GM23248 (cell line): ENCODE results near the gene DHX9. TPM values are rescaled to one million over a fixed set of nuclear protein-coding genes. Genes with fewer than 3 reads are reported as not detected.

Experiments
- DNase-seq: peaks from one replicate; pipeline ENCODE4 v3.0.0-alpha.2; 2015
- H2AFZ ChIP-seq: fragments of 200-600 bp; sonication (generic); 2 replicates; pipeline ENCODE4 v1.6.1; 2016; ENCODE audit warnings: antibody characterized with exemption
- H3F3A ChIP-seq: fragments of 200-600 bp; sonication (generic); 2 replicates; pipeline ENCODE4 v1.6.1; 2016; ENCODE audit warnings: mild to moderate bottlenecking, antibody characterized with exemption, mixed run types; ENCODE audit not compliant: insufficient read depth
- H3K27ac ChIP-seq: fragments of 200-600 bp; sonication (generic); 2 replicates; pipeline ENCODE4 v1.5.1; 2016; ENCODE audit warnings: mild to moderate bottlenecking
- H3K27me3 ChIP-seq: fragments of 200-600 bp; sonication (generic); replicated peaks from 2 replicates; pipeline ENCODE4 v1.6.1; 2016; ENCODE audit warnings: mild to moderate bottlenecking; ENCODE audit not compliant: insufficient read depth
- H3K36me3 ChIP-seq: fragments of 200-600 bp; sonication (generic); 2 replicates; pipeline ENCODE4 v1.6.1; 2016; ENCODE audit warnings: low read depth, mild to moderate bottlenecking
- H3K4me1 ChIP-seq: fragments of 200-600 bp; sonication (generic); 2 replicates; pipeline ENCODE4 v1.6.1; 2016; ENCODE audit warnings: mild to moderate bottlenecking; ENCODE audit not compliant: insufficient read depth
- H3K4me2 ChIP-seq: fragments of 200-600 bp; sonication (generic); one replicate; pipeline ENCODE4 v1.6.1; 2016; ENCODE audit warnings: mild to moderate bottlenecking; ENCODE audit not compliant: unreplicated experiment
- H3K4me3 ChIP-seq: fragments of 200-600 bp; sonication (generic); 2 replicates; pipeline ENCODE4 v1.5.1; 2016; ENCODE audit warnings: mild to moderate bottlenecking
- H3K79me2 ChIP-seq: fragments of 200-600 bp; sonication (generic); 2 replicates; pipeline ENCODE4 v1.6.1; 2016; ENCODE audit warnings: mild to moderate bottlenecking; ENCODE audit not compliant: insufficient read depth
- H3K9ac ChIP-seq: fragments of 200-600 bp; sonication (generic); 2 replicates; pipeline ENCODE4 v1.6.1; 2016; ENCODE audit warnings: mild to moderate bottlenecking
- H3K9me2 ChIP-seq: fragments of 200-600 bp; sonication (generic); 2 replicates; pipeline ENCODE4 v1.6.1; 2016; ENCODE audit warnings: mixed run types, mild to moderate bottlenecking, moderate library complexity; ENCODE audit not compliant: insufficient read depth
- H3K9me3 ChIP-seq: fragments of 200-600 bp; sonication (generic); one replicate; pipeline ENCODE4 v1.6.1; 2017; ENCODE audit warnings: low read depth
- H4K20me1 ChIP-seq: fragments of 200-600 bp; sonication (generic); 2 replicates; pipeline ENCODE4 v1.6.0; 2016; ENCODE audit not compliant: insufficient read depth
- EZH2 ChIP-seq: fragments of 200-600 bp; sonication (generic); IDR thresholded peaks from 2 replicates; pipeline ENCODE4 v1.6.1; 2018; ENCODE audit warnings: antibody characterized with exemption, mild to moderate bottlenecking; ENCODE audit not compliant: insufficient read depth, poor library complexity, severe bottlenecking
- EZH2phosphoT487 ChIP-seq: fragments of 200-600 bp; sonication (generic); IDR thresholded peaks from 2 replicates; pipeline ENCODE4 v1.6.1; 2018; ENCODE audit warnings: antibody characterized with exemption, moderate library complexity, mild to moderate bottlenecking, low read depth; ENCODE audit not compliant: insufficient read depth
- WGBS, 2 experiments: methylation state at CpG; one replicate each; pipeline ENCODE4 v1.1.6; 2015 to 2017; ENCODE audit warnings: low lambda C conversion rate in 2 of 2, low coverage in 1 of 2; ENCODE audit errors: missing lambda C conversion rate in 2 of 2; 5-methylcytosine and 5-hydroxymethylcytosine counted together
- in situ Hi-C: fragments of 300-500 bp; cut with MboI; formaldehyde crosslinking; loops from 2 replicates; pipeline ENCODE4 v1.15.0; 2020
- polyA plus RNA-seq: library from polyadenylated mRNA; unstranded; fragments of >200 nt; fragmentation: Nextera tagmentation; extraction: Ambion mirVana; gene quantifications from 2 replicates; pipeline ENCODE4 v1.2.1, GENCODE V29; 2016
- total RNA-seq: library from RNA; depleted of rRNA; stranded (reverse); fragments of >200 nt; shearing (Covaris generic); gene quantifications from 2 replicates; pipeline ENCODE4 v1.2.3, GENCODE V29; 2014

Gene DHX9
- total and polyA plus RNA-seq, 2 experiments from 2014 or later = 67.6 to 98.0 TPM

- H2AFZ ChIP-seq = no peak overlapping the region
- H3F3A ChIP-seq = no peaks in the 10 kb centered on the region
- no peak for DNase-seq
- H3K4me1 ChIP-seq = no peaks in the 10 kb centered on the region
- no peaks in the 10 kb centered on the region for H3K36me3 ChIP-seq
- no peaks in the 10 kb centered on the region for H3K27me3 ChIP-seq
- H3K4me3 ChIP-seq = no peak overlapping the region
- no peaks in the 10 kb centered on the region for H3K9me2 ChIP-seq
- in situ Hi-C loops = no loop called here
- H3K27ac ChIP-seq = no peak overlapping the region
- WGBS, 2 experiments = 88% methylated on average over 3 of the region's 3 CpGs
- no peaks in the 10 kb centered on the region for H4K20me1 ChIP-seq
- H3K9ac ChIP-seq = no peak overlapping the region
- no peak overlapping the region for H3K4me2 ChIP-seq
- no peaks in the 10 kb centered on the region for H3K9me3 ChIP-seq
- TF ChIP-seq EZH2 (no peak), EZH2phosphoT487 (no peak)
- no peaks in the 10 kb centered on the region for H3K79me2 ChIP-seq
Measured at GRCh38 chr1:182817802-182818201, 21.3 kb upstream of the DHX9 start.

- Histone ChIP-seq H3K9ac (no peak overlapping the region), H3K4me1 (no peaks in the 10 kb centered on the region), H3K9me2 (no peaks in the 10 kb centered on the region), H2AFZ (no peak overlapping the region), H3K36me3 (no peaks in the 10 kb centered on the region), H4K20me1 (no peaks in the 10 kb centered on the region), H3K4me2 (no peak overlapping the region), H3K27me3 (no peaks in the 10 kb centered on the region), H3K9me3 (no peaks in the 10 kb centered on the region), H3K27ac (no peak overlapping the region), H3K4me3 (no peak overlapping the region), H3F3A (no peaks in the 10 kb centered on the region), H3K79me2 (no peaks in the 10 kb centered on the region)
- TF ChIP-seq EZH2 = no peak
- no peak for TF ChIP-seq EZH2phosphoT487
- 67 to 74% methylated on average over 3 of the region's 3 CpGs for WGBS, 2 experiments
- DNase-seq = no peak
- in situ Hi-C loops = no loop called here
Measured at GRCh38 chr1:182823220-182823619, 15.9 kb upstream of the DHX9 start.

GRCh38 chr1:182826892-182827291 lies 12.3 kb upstream of the DHX9 start:
- no peaks in the 10 kb centered on the region for H3F3A ChIP-seq
- H3K79me2 ChIP-seq = no peaks in the 10 kb centered on the region
- H3K9ac ChIP-seq = no peak overlapping the region
- TF ChIP-seq EZH2phosphoT487 = no peak
- TF ChIP-seq EZH2 = no peak
- in situ Hi-C loops = no loop called here
- H3K9me3 ChIP-seq = no peaks in the 10 kb centered on the region
- no peak overlapping the region for H2AFZ ChIP-seq
- WGBS, 2 experiments = 83 to 87% methylated on average over 2 of the region's 2 CpGs
- no peaks in the 10 kb centered on the region for H3K9me2 ChIP-seq
- H4K20me1 ChIP-seq = no peaks in the 10 kb centered on the region
- no peaks in the 10 kb centered on the region for H3K36me3 ChIP-seq
- no peak overlapping the region for H3K27ac ChIP-seq
- H3K4me1 ChIP-seq = no peaks in the 10 kb centered on the region
- no peak overlapping the region for H3K4me2 ChIP-seq
- no peak for DNase-seq
- H3K4me3 ChIP-seq = no peak overlapping the region
- no peaks in the 10 kb centered on the region for H3K27me3 ChIP-seq

- Histone ChIP-seq H3K27me3 (no peaks in the 10 kb centered on the region), H3K4me1 (0 out of 2 replicates have a peak, but pooled peaks cover 3% of the 10 kb centered on the region), H3K79me2 (no peaks in the 10 kb centered on the region), H3K36me3 (no peaks in the 10 kb centered on the region), H3K4me2 (no peak overlapping the region), H3K9me2 (no peaks in the 10 kb centered on the region), H2AFZ (no peak overlapping the region), H3K9me3 (no peaks in the 10 kb centered on the region), H3K9ac (no peak overlapping the region), H3K4me3 (no peak overlapping the region), H4K20me1 (no peaks in the 10 kb centered on the region), H3F3A (no peaks in the 10 kb centered on the region), H3K27ac (no peak overlapping the region)
- in situ Hi-C loops = no loop called here
- TF ChIP-seq EZH2 = no peak
- TF ChIP-seq EZH2phosphoT487 = no peak
- no peak for DNase-seq
- WGBS, 2 experiments = 83 to 88% methylated on average over 5 of the region's 5 CpGs
Measured at GRCh38 chr1:182829285-182829932, 9.7 kb upstream of the DHX9 start.

GRCh38 chr1:182833271-182833670 lies 5.9 kb upstream of the DHX9 start:
- 0 out of 2 replicates have a peak, but pooled peaks cover 3% of the 10 kb centered on the region for H3K4me1 ChIP-seq
- H3K27ac ChIP-seq = no peak overlapping the region
- H3K9me3 ChIP-seq = no peaks in the 10 kb centered on the region
- no peak overlapping the region for H3K9ac ChIP-seq
- no peak overlapping the region for H2AFZ ChIP-seq
- no peak overlapping the region for H3K4me3 ChIP-seq
- peak; percentile 54 for DNase-seq
- no peaks in the 10 kb centered on the region for H3F3A ChIP-seq
- no peaks in the 10 kb centered on the region for H3K36me3 ChIP-seq
- no peak overlapping the region for H3K4me2 ChIP-seq
- in situ Hi-C loops = no loop called here
- no peaks in the 10 kb centered on the region for H3K79me2 ChIP-seq
- TF ChIP-seq EZH2 = no peak
- TF ChIP-seq EZH2phosphoT487 = no peak
- H3K27me3 ChIP-seq = no peaks in the 10 kb centered on the region
- no peaks in the 10 kb centered on the region for H3K9me2 ChIP-seq
- H4K20me1 ChIP-seq = no peaks in the 10 kb centered on the region
